HUES6 (cell line): ENCODE results near the gene ZP3.
"Not testable (repeated sequence)": the region's sequence is repeated elsewhere in the genome, so short reads cannot be mapped to it uniquely, and the experiment has no call there.

Experiments used
- H3K27ac ChIP-seq: 2 replicates; pipeline ENCODE4 v1.7.0; 2013; ENCODE audit warnings: low read depth, mild to moderate bottlenecking, low read length, inconsistent platforms
- H3K27me3 ChIP-seq: 2 replicates; pipeline ENCODE4 v1.6.1; 2013; ENCODE audit warnings: low read length; ENCODE audit not compliant: control insufficient read depth, insufficient read depth
- H3K36me3 ChIP-seq: 2 replicates; pipeline ENCODE4 v1.6.1; 2013; ENCODE audit warnings: low read length; ENCODE audit not compliant: control insufficient read depth, insufficient read depth
- H3K4me1 ChIP-seq: 2 replicates; pipeline ENCODE4 v1.6.1; 2013; ENCODE audit warnings: low read length; ENCODE audit not compliant: control insufficient read depth, insufficient read depth
- H3K4me3 ChIP-seq: 2 replicates; pipeline ENCODE4 v1.5.1; 2013; ENCODE audit warnings: low read depth, low read length
- H3K9ac ChIP-seq: one replicate; pipeline ENCODE4 v1.6.1; 2013; ENCODE audit warnings: mild to moderate bottlenecking, low read length
- H3K9me3 ChIP-seq: 2 replicates; pipeline ENCODE4 v1.6.1; 2013; ENCODE audit warnings: low read depth, low read length; ENCODE audit not compliant: control insufficient read depth, insufficient read depth

Gene ZP3

GRCh38 chr7:76427635-76428034, 2.9 kb downstream of the ZP3 start:
- Histone ChIP-seq H3K9ac (no peak overlapping the region), H3K4me1 (peaks cover 24% of the 10 kb centered on the region), H3K4me3 (no peak overlapping the region), H3K9me3 (no peaks in the 10 kb centered on the region), H3K27me3 (no peaks in the 10 kb centered on the region), H3K27ac (no peak overlapping the region), H3K36me3 (no peaks in the 10 kb centered on the region)

- Histone ChIP-seq H3K4me1 (peaks cover 21% of the 10 kb centered on the region), H3K9ac (no peak overlapping the region), H3K27ac (no peak overlapping the region), H3K27me3 (no peaks in the 10 kb centered on the region), H3K4me3 (no peak overlapping the region), H3K36me3 (no peaks in the 10 kb centered on the region), H3K9me3 (no peaks in the 10 kb centered on the region)
These were observed 3.5 kb downstream of the ZP3 start for GRCh38 chr7:76428149-76428823.

GRCh38 chr7:76428868-76429805, 4.4 kb downstream of the ZP3 start:
- Histone ChIP-seq H3K27me3 (no peaks in the 10 kb centered on the region), H3K9me3 (no peaks in the 10 kb centered on the region), H3K4me1 (peaks cover 13% of the 10 kb centered on the region), H3K4me3 (no peak overlapping the region), H3K36me3 (no peaks in the 10 kb centered on the region), H3K9ac (no peak overlapping the region), H3K27ac (no peak overlapping the region)

- peaks cover 13% of the 10 kb centered on the region for H3K4me1 ChIP-seq
- no peaks in the 10 kb centered on the region for H3K9me3 ChIP-seq
- H3K36me3 ChIP-seq = no peaks in the 10 kb centered on the region
- no peaks in the 10 kb centered on the region for H3K27me3 ChIP-seq
- no peak overlapping the region for H3K27ac ChIP-seq
- H3K4me3 ChIP-seq = no peak overlapping the region
- H3K9ac ChIP-seq = no peak overlapping the region
These were observed 5.5 kb downstream of the ZP3 start for GRCh38 chr7:76430211-76430610.

DNA sequence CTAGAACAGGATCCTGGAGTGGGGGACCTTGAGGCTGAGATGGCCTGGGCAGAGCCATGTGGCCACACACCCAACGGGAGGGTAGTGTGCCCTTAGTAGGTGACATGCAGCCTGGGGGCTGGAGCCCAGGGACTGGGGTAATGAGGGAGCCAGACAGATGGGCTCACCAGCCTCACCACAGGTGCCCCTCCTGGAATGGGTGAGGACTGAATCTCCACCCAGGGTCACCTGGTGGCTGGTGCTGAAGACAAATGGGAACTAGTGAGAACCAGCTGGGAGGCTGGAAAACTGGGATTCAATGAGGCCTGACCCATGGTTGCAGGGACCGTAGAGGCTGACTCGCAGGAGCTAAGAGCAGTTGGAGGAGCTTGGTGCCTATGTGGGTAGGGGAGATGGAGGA, 6.1 kb downstream of the ZP3 start:
- no peaks in the 10 kb centered on the region for H3K36me3 ChIP-seq
- H3K4me3 ChIP-seq = no peak overlapping the region
- no peaks in the 10 kb centered on the region for H3K27me3 ChIP-seq
- no peak overlapping the region for H3K27ac ChIP-seq
- no peak overlapping the region for H3K9ac ChIP-seq
- no peaks in the 10 kb centered on the region for H3K9me3 ChIP-seq
- peaks cover 13% of the 10 kb centered on the region for H3K4me1 ChIP-seq

DNA sequence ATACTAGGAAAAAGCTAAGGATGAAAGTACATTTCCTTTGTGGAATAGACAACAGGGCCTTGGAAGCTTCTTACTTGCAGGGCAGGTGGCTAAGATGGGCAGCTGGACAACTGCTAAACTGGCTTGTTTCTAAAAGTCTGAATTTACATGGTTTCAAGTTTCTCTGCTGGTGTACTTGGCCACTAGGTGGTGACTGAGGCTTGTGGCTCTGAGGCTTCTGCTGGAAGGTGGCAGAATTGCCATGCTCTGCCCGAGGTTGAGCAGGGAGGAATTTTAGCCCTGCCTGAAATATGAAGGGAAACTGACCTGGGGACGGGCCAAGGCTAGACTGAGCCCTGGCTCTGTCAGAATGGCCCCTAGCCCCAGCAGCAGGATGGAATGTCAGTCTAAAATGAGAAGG, 13.1 kb downstream of the ZP3 start:
- H3K4me3 ChIP-seq, H3K9me3 ChIP-seq, H3K4me1 ChIP-seq, H3K27me3 ChIP-seq, H3K27ac ChIP-seq, H3K36me3 ChIP-seq, H3K9ac ChIP-seq: not testable (repeated sequence)

DNA sequence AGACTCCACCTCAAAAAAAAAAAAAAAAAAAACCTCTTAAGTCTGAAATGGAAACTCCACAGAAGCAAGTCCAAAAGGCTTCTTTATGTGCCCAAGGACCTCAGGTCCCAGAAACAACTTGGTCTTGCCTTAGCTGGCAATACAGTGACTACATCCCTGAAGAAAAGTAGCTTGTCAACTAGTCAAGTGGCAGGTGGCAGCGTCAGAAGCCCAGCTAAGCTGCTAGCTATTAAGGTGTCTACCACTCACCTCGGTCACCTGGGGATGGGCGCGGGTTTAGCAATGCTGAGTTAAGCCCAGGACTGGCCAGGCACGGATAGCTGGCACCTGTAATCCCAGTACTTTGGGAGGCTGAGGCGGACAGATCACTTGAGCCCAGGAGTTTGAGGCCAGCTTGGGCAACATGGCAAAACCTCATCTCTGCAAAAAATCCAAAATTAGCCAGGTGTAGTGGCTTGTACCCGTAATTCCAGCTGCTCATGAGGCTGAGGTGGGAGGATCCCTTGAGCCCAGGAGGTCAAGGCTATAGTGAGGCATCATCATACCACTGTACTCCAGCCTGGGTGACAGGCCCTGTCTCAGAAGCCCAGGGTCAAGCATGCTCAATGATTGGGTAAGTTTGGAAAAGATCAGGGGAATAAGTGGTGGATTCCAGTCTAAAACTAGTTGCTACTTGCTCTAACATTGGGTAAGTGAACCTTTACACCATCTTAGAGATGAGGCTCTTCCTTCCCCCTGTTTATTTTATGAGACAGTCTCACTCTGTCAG, 14.6 kb downstream of the ZP3 start:
- not testable (repeated sequence) for H3K36me3 ChIP-seq, H3K27me3 ChIP-seq, H3K9me3 ChIP-seq, H3K9ac ChIP-seq, H3K4me3 ChIP-seq, H3K4me1 ChIP-seq, H3K27ac ChIP-seq

GRCh38 chr7:76440404-76440803, 15.7 kb downstream of the ZP3 start:
- H3K27me3 ChIP-seq, H3K4me3 ChIP-seq, H3K27ac ChIP-seq, H3K36me3 ChIP-seq, H3K9me3 ChIP-seq, H3K9ac ChIP-seq, H3K4me1 ChIP-seq: not testable (repeated sequence)

DNA sequence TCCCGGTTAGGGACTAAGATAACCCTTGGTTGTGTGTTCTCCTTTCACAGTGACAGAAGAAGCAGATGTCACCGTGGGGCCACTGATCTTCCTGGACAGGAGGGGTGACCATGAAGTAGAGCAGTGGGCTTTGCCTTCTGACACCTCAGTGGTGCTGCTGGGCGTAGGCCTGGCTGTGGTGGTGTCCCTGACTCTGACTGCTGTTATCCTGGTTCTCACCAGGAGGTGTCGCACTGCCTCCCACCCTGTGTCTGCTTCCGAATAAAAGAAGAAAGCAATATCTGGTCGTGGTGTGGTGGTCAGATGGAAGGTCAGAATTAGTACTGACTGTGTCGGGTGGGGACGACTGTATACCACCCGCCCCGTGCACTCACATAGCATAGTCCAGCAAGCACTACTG, 17.0 kb downstream of the ZP3 start:
- H3K4me3 ChIP-seq, H3K9ac ChIP-seq, H3K27ac ChIP-seq, H3K27me3 ChIP-seq, H3K36me3 ChIP-seq, H3K9me3 ChIP-seq, H3K4me1 ChIP-seq: not testable (repeated sequence)

- not testable (repeated sequence) for H3K27ac ChIP-seq, H3K36me3 ChIP-seq, H3K9ac ChIP-seq, H3K27me3 ChIP-seq, H3K9me3 ChIP-seq, H3K4me3 ChIP-seq, H3K4me1 ChIP-seq
These were observed 18.1 kb downstream of the ZP3 start for GRCh38 chr7:76442664-76443446.
